ENCODE data around the gene LCTL. TPM values are rescaled to one million over a fixed set of nuclear protein-coding genes. Genes with fewer than 3 reads are reported as not detected.
"Not testable (repeated sequence)": the region's sequence is repeated elsewhere in the genome, so short reads cannot be mapped to it uniquely, and the experiment has no call there.

LCTL gene
- total RNA-seq, 1 experiment from 2014 or later = not detected

GRCh38 chr15:66590435-66590834 is 24.6 kb upstream of the LCTL start:
- Mint-ChIP-seq H3K36me3 (ENCODE audit: insufficient read depth, unreplicated experiment) (no peaks in the 10 kb centered on the region), H3K4me1 (ENCODE audit: insufficient read depth, unreplicated experiment) (no peaks in the 10 kb centered on the region), H3K27ac (ENCODE audit: low read depth, unreplicated experiment) (no peak overlapping the region), H3K4me3 (ENCODE audit: unreplicated experiment) (no peak overlapping the region), H3K9me3 (ENCODE audit: unreplicated experiment) (no peaks in the 10 kb centered on the region), H3K27me3 (ENCODE audit: insufficient read depth, unreplicated experiment) (peaks cover 33% of the 10 kb centered on the region)
- POLR2A ChIA-PET = no interaction called here
- intact Hi-C loops (cut with micrococcal nuclease) = no loop called here
- TF ChIP-seq CTCF (IDR thresholded peaks at IDR 0.05; ENCODE audit: unreplicated experiment) = no peak
- no peak for DNase-seq (ENCODE audit: unreplicated experiment)
- CTCF ChIA-PET = interaction anchor here (0.7 kb wide), 1 partner anchor 57 kb away, joined by 3 read pairs; no protein-coding TSS in a partner anchor
- no TSS peak for BruUV-seq (replicated peaks)

GRCh38 chr15:66589429-66589828 is 23.6 kb upstream of the LCTL start:
- DNase-seq (ENCODE audit: unreplicated experiment); CTCF ChIA-PET; BruUV-seq (replicated peaks); intact Hi-C loops (cut with micrococcal nuclease); H3K4me1 Mint-ChIP-seq (ENCODE audit: insufficient read depth, unreplicated experiment); H3K4me3 Mint-ChIP-seq (ENCODE audit: unreplicated experiment); H3K9me3 Mint-ChIP-seq (ENCODE audit: unreplicated experiment); H3K27ac Mint-ChIP-seq (ENCODE audit: low read depth, unreplicated experiment); H3K36me3 Mint-ChIP-seq (ENCODE audit: insufficient read depth, unreplicated experiment): not testable (repeated sequence)
- peaks cover 23% of the 10 kb centered on the region for H3K27me3 Mint-ChIP-seq (ENCODE audit: insufficient read depth, unreplicated experiment)
- POLR2A ChIA-PET = interaction anchor here (0.7 kb wide), 1 partner anchor 68 kb away, joined by 3 read pairs; no protein-coding TSS in a partner anchor

GRCh38 chr15:66588971-66589370 is 23.2 kb upstream of the LCTL start:
- no peaks in the 10 kb centered on the region for H3K9me3 Mint-ChIP-seq (ENCODE audit: unreplicated experiment)
- H3K4me3 Mint-ChIP-seq (ENCODE audit: unreplicated experiment) = no peak overlapping the region
- ChIA-PET CTCF (no interaction called here), POLR2A (no interaction called here)
- no peaks in the 10 kb centered on the region for H3K36me3 Mint-ChIP-seq (ENCODE audit: insufficient read depth, unreplicated experiment)
- no peaks in the 10 kb centered on the region for H3K4me1 Mint-ChIP-seq (ENCODE audit: insufficient read depth, unreplicated experiment)
- peaks cover 20% of the 10 kb centered on the region for H3K27me3 Mint-ChIP-seq (ENCODE audit: insufficient read depth, unreplicated experiment)
- no TSS peak for BruUV-seq (replicated peaks)
- no peak overlapping the region for H3K27ac Mint-ChIP-seq (ENCODE audit: low read depth, unreplicated experiment)
- DNase-seq (ENCODE audit: unreplicated experiment) = no peak
- intact Hi-C loops (cut with micrococcal nuclease) = no loop called here
- no peak for TF ChIP-seq CTCF (IDR thresholded peaks at IDR 0.05; ENCODE audit: unreplicated experiment)

- H3K4me1 Mint-ChIP-seq (ENCODE audit: insufficient read depth, unreplicated experiment) = no peaks in the 10 kb centered on the region
- no peaks in the 10 kb centered on the region for H3K9me3 Mint-ChIP-seq (ENCODE audit: unreplicated experiment)
- no peak overlapping the region for H3K27ac Mint-ChIP-seq (ENCODE audit: low read depth, unreplicated experiment)
- intact Hi-C loops (cut with micrococcal nuclease) = no loop called here
- BruUV-seq (replicated peaks) = no TSS peak
- peaks cover 20% of the 10 kb centered on the region for H3K27me3 Mint-ChIP-seq (ENCODE audit: insufficient read depth, unreplicated experiment)
- no peak for TF ChIP-seq CTCF (IDR thresholded peaks at IDR 0.05; ENCODE audit: unreplicated experiment)
- CTCF ChIA-PET = no interaction called here
- H3K36me3 Mint-ChIP-seq (ENCODE audit: insufficient read depth, unreplicated experiment) = no peaks in the 10 kb centered on the region
- no peak overlapping the region for H3K4me3 Mint-ChIP-seq (ENCODE audit: unreplicated experiment)
- POLR2A ChIA-PET = no interaction called here
- no peak for DNase-seq (ENCODE audit: unreplicated experiment)
Observed at GRCh38 chr15:66588537-66588936, 22.7 kb upstream of the LCTL start.

GRCh38 chr15:66587749-66588148 is 22.0 kb upstream of the LCTL start:
- ChIA-PET POLR2A (no interaction called here), CTCF (no interaction called here)
- H3K36me3 Mint-ChIP-seq (ENCODE audit: insufficient read depth, unreplicated experiment) = no peaks in the 10 kb centered on the region
- H3K4me3 Mint-ChIP-seq (ENCODE audit: unreplicated experiment) = no peak overlapping the region
- H3K4me1 Mint-ChIP-seq (ENCODE audit: insufficient read depth, unreplicated experiment) = no peaks in the 10 kb centered on the region
- TF ChIP-seq CTCF (IDR thresholded peaks at IDR 0.05; ENCODE audit: unreplicated experiment) = no peak
- BruUV-seq (replicated peaks) = no TSS peak
- no peaks in the 10 kb centered on the region for H3K9me3 Mint-ChIP-seq (ENCODE audit: unreplicated experiment)
- H3K27ac Mint-ChIP-seq (ENCODE audit: low read depth, unreplicated experiment) = no peak overlapping the region
- intact Hi-C loops (cut with micrococcal nuclease) = no loop called here
- H3K27me3 Mint-ChIP-seq (ENCODE audit: insufficient read depth, unreplicated experiment) = peaks cover 20% of the 10 kb centered on the region
- DNase-seq (ENCODE audit: unreplicated experiment) = no peak
